Ammon's horn (tissue), 1 donor: ENCODE data around the gene UBE2I.

ENCODE experiments used
- DNase-seq: peaks from one replicate; pipeline ENCODE4 v3.0.0-alpha.2; 2016; ENCODE audit warnings: low spot score

Gene UBE2I

DNA sequence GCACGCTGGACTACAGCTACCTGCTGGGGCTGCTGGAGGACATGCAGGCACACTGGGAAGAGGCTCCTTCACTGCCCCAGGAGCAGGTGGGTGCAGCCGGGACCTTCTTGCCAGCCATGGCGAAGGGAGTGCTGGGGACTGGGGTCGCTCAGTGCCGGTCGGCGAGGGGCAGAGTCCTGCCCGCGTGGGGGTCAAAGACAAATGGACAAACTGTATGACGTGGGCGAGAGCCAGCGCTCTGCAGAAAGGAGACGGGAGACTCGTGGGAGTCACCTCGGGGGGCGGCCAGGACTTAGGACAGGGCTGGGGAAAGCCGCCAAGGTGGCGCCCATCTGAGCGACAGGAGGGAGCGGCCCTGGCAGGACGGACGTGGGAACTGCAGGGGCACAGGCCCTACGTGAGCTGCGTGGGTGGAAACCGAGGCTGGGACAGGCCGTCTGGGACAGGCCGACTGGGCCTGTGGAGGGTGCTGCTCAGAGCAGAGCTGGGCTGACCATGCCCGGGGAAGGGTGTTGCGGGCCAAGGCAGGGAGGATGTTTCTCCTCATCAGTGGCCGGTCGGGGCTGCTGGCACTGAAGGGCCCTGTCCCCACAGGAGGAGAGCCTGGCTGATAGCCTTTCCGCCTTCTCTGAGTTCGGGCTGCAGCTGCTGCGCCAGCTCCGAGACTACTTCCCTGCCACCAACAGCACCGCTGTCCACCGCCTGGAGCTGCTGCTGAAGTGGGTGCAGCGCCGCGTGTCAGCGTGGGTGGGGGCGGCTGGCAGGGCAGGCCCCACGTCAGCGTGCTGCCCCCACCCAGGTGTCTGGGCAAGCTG, 34.2 kb downstream of the UBE2I start:
- no peak for DNase-seq

DNA sequence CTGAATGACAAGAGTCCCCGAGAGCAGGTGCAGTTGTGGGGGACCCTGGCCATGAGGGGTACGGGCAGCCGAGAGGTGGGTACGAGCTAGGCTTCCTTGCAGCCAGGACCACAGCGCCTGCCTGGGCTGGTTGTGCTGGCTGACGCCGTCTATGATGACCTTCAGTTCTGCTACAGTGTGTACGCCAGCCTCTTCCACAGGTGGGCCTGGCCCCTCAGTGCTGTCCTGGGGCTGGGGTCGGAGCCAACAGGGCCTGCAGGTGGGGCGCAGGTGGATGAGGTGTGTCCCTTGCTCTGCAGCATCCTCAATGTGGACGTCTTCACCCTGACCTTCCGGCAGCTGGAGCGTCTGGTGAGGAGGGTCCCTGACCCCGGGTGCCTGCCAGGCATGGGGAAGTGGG, 35.1 kb downstream of the UBE2I start:
- DNase-seq: no peak

DNA sequence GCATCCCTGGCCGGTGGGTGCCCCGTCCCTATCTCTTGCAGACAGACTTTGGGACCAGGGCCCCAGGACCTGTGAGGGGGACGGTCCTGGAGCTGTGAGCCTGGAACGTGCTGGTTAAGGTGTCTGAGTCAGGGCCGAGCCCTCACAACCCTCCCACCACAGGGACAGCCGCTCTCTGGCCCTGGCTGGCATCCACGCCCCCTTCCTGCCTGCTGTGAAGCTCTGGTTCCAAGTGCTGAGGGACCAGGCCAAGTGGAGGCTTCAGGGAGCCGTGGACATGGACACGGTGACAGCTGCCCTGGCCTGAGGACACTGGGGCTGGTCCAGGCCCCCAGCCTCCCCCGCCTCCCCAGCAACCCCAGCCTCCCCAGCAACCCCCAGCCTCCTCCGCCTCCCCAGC, 35.7 kb downstream of the UBE2I start:
- DNase-seq: no peak

- DNase-seq: no peak
Observed at GRCh38 chr16:1345651-1346421, 36.4 kb downstream of the UBE2I start.

- no peak for DNase-seq
Observed at GRCh38 chr16:1346422-1347285, 37.2 kb downstream of the UBE2I start.

DNA sequence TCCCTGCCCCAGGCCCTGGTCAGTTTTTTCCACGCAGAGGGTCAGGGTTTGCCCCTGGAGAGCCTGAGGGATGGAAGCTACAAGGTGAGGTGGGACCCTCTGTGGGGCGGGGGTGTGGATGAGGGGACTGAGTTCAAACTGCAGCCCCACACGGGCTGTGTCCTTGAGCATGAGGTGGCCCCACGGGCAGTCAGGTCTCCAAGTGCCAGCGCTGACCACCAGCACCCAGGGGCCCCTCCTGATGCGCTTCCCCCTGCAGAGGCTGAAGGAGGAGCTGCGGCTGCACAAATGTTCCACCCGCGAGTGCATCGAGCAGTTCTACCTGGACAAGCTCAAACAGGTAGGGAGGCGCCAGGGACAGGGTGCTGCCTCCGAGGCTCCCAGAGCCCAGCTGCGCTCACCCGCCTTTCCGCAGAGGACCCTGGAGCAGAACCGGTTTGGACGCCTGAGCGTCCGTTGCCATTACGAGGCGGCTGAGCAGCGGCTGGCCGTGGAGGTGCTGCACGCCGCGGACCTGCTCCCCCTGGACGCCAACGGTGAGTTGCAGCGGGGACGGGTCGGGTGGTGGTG, 37.9 kb downstream of the UBE2I start:
- DNase-seq: no peak

DNA sequence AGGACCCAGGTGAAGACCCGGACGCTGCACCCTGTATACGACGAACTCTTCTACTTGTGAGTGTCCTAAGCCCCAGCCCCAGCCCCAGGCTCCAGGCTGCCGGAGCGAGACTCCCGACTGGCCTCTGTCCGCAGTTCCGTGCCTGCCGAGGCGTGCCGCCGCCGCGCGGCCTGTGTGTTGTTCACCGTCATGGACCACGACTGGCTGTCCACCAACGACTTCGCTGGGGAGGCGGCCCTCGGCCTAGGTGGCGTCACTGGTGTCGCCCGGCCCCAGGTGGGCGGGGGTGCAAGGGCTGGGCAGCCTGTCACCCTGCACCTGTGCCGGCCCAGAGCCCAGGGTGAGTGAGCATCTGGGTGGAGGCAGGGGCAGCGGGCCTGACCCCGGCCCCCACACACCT, 38.5 kb downstream of the UBE2I start:
- no peak for DNase-seq

- no peak for DNase-seq
Observed at GRCh38 chr16:1348441-1348840, 39.0 kb downstream of the UBE2I start.

- no peak for DNase-seq
Observed at GRCh38 chr16:1348926-1349325, 39.5 kb downstream of the UBE2I start.

- DNase-seq: no peak
Observed at GRCh38 chr16:1349351-1349750, 39.9 kb downstream of the UBE2I start.

GRCh38 chr16:1349951-1350350, 40.5 kb downstream of the UBE2I start:
- DNase-seq: no peak

GRCh38 chr16:1350691-1351090, 41.3 kb downstream of the UBE2I start:
- DNase-seq: no peak

DNA sequence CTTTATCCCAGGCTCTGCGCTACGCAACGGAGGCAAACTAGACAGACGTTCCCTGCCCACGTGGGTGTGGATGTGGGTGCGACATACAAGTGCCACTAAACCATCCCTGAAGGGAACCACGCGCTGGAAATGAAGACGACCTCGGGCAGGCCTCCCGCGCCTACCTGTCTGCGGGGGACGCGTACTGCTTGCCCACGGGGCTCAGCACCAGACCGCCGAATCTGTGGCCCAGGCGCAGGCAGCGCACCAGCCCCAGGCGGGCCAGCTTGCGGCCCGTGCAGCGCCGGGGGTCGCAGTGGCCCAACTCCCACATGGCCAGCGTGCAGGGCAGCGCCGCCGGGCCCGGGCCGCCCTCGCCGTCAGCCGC, 41.8 kb downstream of the UBE2I start:
- DNase-seq: no peak

- DNase-seq: peak; percentile 78
Observed at GRCh38 chr16:1351582-1352362, 42.3 kb downstream of the UBE2I start, which contains the start of the genes GNPTG and TSR3. Gene GNPTG, plus strand, starts transcription at chr16:1351931. Its CDS starts 35 bp downstream, at chr16:1351966. Gene TSR3, minus strand, starts transcription at chr16:1351878. Its CDS starts 74 bp downstream, at chr16:1351804.

- DNase-seq: no peak
Observed at GRCh38 chr16:1354815-1355540, 45.5 kb downstream of the UBE2I start.

DNA sequence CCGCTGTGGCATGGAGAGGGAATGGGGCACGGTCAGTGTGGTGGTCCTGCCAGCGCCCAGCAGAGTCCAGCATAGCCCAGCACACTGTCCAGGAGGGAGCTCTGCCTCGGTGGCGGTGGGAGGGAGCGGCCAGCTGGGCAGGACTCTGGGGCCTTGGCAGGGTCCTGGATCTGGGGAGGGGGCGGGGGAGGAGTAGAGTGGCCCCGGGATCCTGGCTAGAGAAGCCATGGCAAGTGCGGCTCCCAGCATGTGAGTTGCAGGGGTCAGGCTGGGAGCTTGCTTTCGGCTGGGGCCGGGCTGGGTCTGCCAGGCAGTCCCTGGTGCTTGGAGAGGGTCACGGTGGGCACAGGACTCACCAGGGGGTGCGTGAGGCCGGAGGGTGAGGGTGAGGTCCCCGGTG, 46.2 kb downstream of the UBE2I start:
- DNase-seq: no peak

- DNase-seq: no peak
Observed at GRCh38 chr16:1356061-1356900, 46.8 kb downstream of the UBE2I start.

DNA sequence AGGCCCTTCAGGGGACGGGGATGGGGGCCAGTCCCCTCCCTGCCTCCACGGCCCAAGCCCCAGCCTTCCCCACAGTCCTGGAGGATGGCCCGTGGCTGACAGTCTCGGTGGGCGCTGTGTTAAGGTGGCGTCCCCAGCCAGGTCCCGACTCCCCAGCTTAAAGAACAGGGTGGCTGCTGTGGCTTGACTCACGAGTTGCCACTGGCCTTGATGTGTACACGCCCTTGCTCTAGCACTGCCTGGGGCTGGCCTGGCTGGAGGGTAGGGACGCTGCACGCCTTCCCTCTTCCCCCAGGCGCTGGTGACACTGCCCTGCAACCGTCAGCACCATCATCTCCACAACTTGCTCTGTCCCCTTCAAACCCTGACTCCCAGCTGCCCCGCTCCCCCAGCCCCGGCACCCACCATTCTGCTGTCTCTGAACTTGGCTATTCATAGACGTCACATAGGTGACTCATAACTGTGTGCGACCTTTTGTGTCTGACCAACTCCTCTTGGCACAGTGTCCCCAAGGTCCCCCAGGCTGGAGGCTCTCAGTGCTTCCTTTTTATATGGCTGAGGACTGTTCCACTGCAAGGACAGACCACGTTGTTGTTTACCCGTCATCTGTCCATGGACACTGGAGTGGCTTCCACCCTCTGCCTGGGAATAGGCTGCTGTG, 48.6 kb downstream of the UBE2I start:
- DNase-seq: no peak
